Caco-2 (cell line): ENCODE data around the gene PPME1. TPM values are rescaled to one million over a fixed set of nuclear protein-coding genes. Genes with fewer than 3 reads are reported as not detected.

Experiments used
- BruUV-seq: library from RNA; stranded (reverse); fragments of 400-500 nt; replicated peaks from 2 replicates; lab custom pipeline; 2021; lab: Mats Ljungman, UMichigan
- CTCF ChIA-PET: fragments of 300-600 bp; sonication (Branson Sonifier 250); formaldehyde crosslinking; loops from one replicate; lab custom pipeline; 2022; ENCODE audit warnings: antibody characterized with exemption; lab: Charles Lee
- POLR2A ChIA-PET: fragments of 300-600 bp; sonication (Branson Sonifier 250); formaldehyde crosslinking; loops from one replicate; lab custom pipeline; 2022; ENCODE audit warnings: antibody characterized with exemption; lab: Charles Lee
- DNase-seq, 2 experiments: peaks; one replicate each; pipeline versions ENCODE4 v3.0.0 to v3.0.0-alpha.2; 2020 to 2022
- H3K27me3 ChIP-seq: replicated peaks from 2 replicates; pipeline ENCODE4 v1.6.0; 2011; ENCODE audit warnings: low read length; ENCODE audit not compliant: control insufficient read depth, insufficient read depth
- H3K36me3 ChIP-seq: 2 replicates; pipeline ENCODE4 v1.5.1; 2011; ENCODE audit warnings: low read length; ENCODE audit not compliant: control insufficient read depth, insufficient read depth
- H3K4me1 ChIP-seq: fragments of 250-450 bp; sonication (Bioruptor Pico); 2 replicates; pipeline ENCODE4 v1.5.1; 2020; ENCODE audit warnings: mild to moderate bottlenecking
- H3K4me3 ChIP-seq: 2 replicates; pipeline ENCODE4 v1.5.1; 2011; ENCODE audit warnings: low read depth, mild to moderate bottlenecking, control low read depth, low read length
- H3K9me3 ChIP-seq: fragments of 250-450 bp; sonication (Bioruptor Pico); 2 replicates; pipeline ENCODE4 v1.5.1; 2020; ENCODE audit warnings: mild to moderate bottlenecking, moderate library complexity
- H3K27ac Mint-ChIP-seq: one replicate; pipeline ENCODE4 v1.8.0; 2022; ENCODE audit warnings: mixed read lengths; ENCODE audit not compliant: unreplicated experiment
- H3K27me3 Mint-ChIP-seq: one replicate; pipeline ENCODE4 v1.8.0; 2022; ENCODE audit warnings: mixed read lengths; ENCODE audit not compliant: insufficient read depth, unreplicated experiment
- H3K36me3 Mint-ChIP-seq: one replicate; pipeline ENCODE4 v1.8.0; 2022; ENCODE audit warnings: mild to moderate bottlenecking, mixed read lengths; ENCODE audit not compliant: insufficient read depth, unreplicated experiment
- H3K4me1 Mint-ChIP-seq: one replicate; pipeline ENCODE4 v1.8.0; 2022; ENCODE audit warnings: low read depth, mixed read lengths; ENCODE audit not compliant: unreplicated experiment
- H3K4me3 Mint-ChIP-seq: one replicate; pipeline ENCODE4 v1.8.0; 2022; ENCODE audit warnings: mild to moderate bottlenecking, moderate library complexity, mixed read lengths; ENCODE audit not compliant: unreplicated experiment
- H3K9me3 Mint-ChIP-seq: one replicate; pipeline ENCODE4 v1.8.0; 2022; ENCODE audit warnings: mixed read lengths; ENCODE audit not compliant: unreplicated experiment
- intact Hi-C: fragments of 100-400 bp; cut with micrococcal nuclease; formaldehyde crosslinking; loops from one replicate; pipeline ENCODE4 v1.10.0; 2022; ENCODE audit not compliant: unreplicated experiment
- total RNA-seq: library from RNA; stranded (reverse); gene quantifications from 2 replicates; pipeline ENCODE4 v1.2.3, GENCODE V29; 2022
- TF ChIP-seq, protein P1 (sequence below), 2 experiments: fragments of 200-600 bp in 1 of 2; IDR thresholded peaks; 1 replicate in 1 of 2; 2 replicates in 1 of 2; pipeline versions ENCODE4 v1.5.1 to v1.8.0; 2011 to 2022; ENCODE audit warnings: antibody characterized with exemption in 1 of 2, control low read depth in 1 of 2, inconsistent platforms in 1 of 2, low read depth in 1 of 2, low read length in 1 of 2, mild to moderate bottlenecking in 1 of 2, moderate library complexity in 1 of 2; ENCODE audit not compliant: insufficient read depth in 1 of 2, severe bottlenecking in 1 of 2, unreplicated experiment in 1 of 2

The PPME1 gene
- total RNA-seq, 1 experiment from 2014 or later: 109 TPM

DNA sequence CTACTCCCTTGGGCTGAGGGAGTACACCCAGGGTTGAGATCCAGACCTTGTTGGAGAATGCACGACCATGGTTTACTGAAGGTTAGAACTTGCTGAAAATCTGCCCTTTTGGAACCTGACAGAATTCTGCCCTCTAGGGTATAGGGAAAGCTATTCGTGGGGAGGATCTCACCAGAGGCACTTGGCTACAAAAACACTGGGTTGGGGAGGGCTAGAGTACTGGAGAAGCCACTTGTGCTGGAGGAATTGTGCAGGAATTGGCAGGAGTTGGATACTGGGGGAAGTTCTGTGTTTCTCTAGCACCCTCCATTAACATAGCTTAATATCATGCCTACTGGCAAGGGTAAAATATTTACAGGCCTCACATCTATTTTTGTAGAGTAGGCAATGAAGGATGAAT lies 55.8 kb downstream of the PPME1 start:
- Histone ChIP-seq H3K27me3 (no peaks in the 10 kb centered on the region), H3K4me3 (no peak overlapping the region), H3K9me3 (no peaks in the 10 kb centered on the region), H3K4me1 (no peaks in the 10 kb centered on the region), H3K36me3 (peaks cover 2% of the 10 kb centered on the region; the same call in 1 of the 2 replicates)
- Mint-ChIP-seq H3K36me3 (peaks cover 8% of the 10 kb centered on the region), H3K9me3 (no peaks in the 10 kb centered on the region), H3K27me3 (no peaks in the 10 kb centered on the region), H3K4me3 (no peak overlapping the region), H3K27ac (no peak overlapping the region), H3K4me1 (peaks cover 9% of the 10 kb centered on the region)
- ChIA-PET CTCF (interaction anchor here (1.0 kb wide), 2 partner anchors 56 to 263 kb away, joined by 3 read pairs; partner anchors contain the start of genes C2CD3 and PPME1), POLR2A (no interaction called here)
- no TSS peak for BruUV-seq
- TF ChIP-seq, protein P1, sequence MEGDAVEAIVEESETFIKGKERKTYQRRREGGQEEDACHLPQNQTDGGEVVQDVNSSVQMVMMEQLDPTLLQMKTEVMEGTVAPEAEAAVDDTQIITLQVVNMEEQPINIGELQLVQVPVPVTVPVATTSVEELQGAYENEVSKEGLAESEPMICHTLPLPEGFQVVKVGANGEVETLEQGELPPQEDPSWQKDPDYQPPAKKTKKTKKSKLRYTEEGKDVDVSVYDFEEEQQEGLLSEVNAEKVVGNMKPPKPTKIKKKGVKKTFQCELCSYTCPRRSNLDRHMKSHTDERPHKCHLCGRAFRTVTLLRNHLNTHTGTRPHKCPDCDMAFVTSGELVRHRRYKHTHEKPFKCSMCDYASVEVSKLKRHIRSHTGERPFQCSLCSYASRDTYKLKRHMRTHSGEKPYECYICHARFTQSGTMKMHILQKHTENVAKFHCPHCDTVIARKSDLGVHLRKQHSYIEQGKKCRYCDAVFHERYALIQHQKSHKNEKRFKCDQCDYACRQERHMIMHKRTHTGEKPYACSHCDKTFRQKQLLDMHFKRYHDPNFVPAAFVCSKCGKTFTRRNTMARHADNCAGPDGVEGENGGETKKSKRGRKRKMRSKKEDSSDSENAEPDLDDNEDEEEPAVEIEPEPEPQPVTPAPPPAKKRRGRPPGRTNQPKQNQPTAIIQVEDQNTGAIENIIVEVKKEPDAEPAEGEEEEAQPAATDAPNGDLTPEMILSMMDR (IDR thresholded peaks at IDR 0.05; ENCODE audit: insufficient read depth in 1 of 2, low read depth in 1 of 2, low read length in 1 of 2, severe bottlenecking in 1 of 2, unreplicated experiment in 1 of 2): peak in 1 of 2 experiments; percentile 27
- intact Hi-C loops: loop anchor here (1.0 to 5.0 kb wide), 2 partner anchors 105 to 133 kb away; no protein-coding TSS in a partner anchor
- peak in 1 of 2 experiments; percentile 48 for DNase-seq

DNA sequence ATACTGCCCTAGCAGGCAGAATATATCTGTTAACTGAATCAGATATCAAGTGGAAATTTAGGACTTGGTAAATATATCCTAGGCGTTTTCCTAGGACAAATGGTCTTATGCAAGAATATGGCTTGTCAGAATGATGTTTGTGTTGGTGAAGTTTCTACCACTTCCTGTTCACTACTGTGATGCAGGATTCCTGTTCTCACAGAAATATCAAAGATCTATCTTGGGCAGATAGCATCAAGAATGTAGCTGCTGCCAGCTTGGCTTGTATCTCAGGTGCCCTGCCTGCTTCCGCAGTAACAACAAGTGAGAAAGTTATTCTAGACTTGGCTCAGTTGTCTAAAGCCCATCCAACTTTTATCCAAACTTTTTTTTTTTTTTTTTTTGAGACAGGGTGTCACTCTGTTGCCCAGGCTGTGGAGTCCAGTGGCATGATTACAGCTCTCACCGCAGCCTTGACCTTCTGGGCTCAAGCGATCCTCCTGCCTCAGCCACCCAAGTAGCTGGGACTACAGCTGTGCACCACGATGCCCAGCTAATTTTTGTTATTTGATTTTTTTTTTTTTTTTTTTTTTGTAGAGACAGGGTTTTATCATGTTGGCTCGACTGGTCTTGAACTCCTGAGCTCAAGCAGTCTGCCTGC lies 61.3 kb downstream of the PPME1 start:
- no peak for DNase-seq

DNA sequence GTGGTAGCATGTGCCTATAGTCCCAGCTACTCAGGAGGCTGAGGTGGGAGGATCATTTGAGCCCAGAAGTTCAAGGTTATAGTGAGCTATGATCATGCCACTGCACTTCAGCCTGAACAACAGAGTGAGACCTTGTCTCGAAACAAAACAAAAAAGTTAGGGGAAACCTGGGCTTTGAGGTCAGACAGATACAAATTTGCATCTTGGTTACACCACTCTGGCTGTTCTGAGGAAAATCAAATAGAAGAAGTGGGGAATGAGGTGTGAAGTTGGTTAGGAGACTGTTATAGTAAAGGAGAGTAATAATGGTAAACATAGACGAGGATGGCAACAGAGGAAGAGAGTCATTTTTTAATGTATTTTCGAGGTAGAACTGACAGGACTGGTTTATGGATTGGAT lies 62.6 kb downstream of the PPME1 start:
- no peak overlapping the region for H3K4me3 Mint-ChIP-seq
- no peak overlapping the region for H3K4me3 ChIP-seq
- H3K36me3 ChIP-seq: peaks cover 4% of the 10 kb centered on the region; the same call in 1 of the 2 replicates
- no peaks in the 10 kb centered on the region for H3K4me1 ChIP-seq
- TF ChIP-seq, protein P1 (IDR thresholded peaks at IDR 0.05; ENCODE audit: insufficient read depth in 1 of 2, low read depth in 1 of 2, low read length in 1 of 2, severe bottlenecking in 1 of 2, unreplicated experiment in 1 of 2): no peak
- CTCF ChIA-PET: no interaction called here
- no peak overlapping the region for H3K27ac Mint-ChIP-seq
- H3K9me3 Mint-ChIP-seq: no peaks in the 10 kb centered on the region
- peaks cover 13% of the 10 kb centered on the region for H3K36me3 Mint-ChIP-seq
- DNase-seq: no peak
- intact Hi-C loops: no loop called here
- no peaks in the 10 kb centered on the region for H3K27me3 Mint-ChIP-seq
- BruUV-seq: no TSS peak
- H3K4me1 Mint-ChIP-seq: no peaks in the 10 kb centered on the region
- no peaks in the 10 kb centered on the region for H3K27me3 ChIP-seq
- H3K9me3 ChIP-seq: no peaks in the 10 kb centered on the region
- POLR2A ChIA-PET: no interaction called here

More for the DNA sequence above, 61.3 kb downstream of the PPME1 start:
- Histone ChIP-seq H3K36me3 (peaks cover 3% of the 10 kb centered on the region; the same call in 1 of the 2 replicates), H3K4me3 (no peak overlapping the region), H3K9me3 (no peaks in the 10 kb centered on the region), H3K27me3 (no peaks in the 10 kb centered on the region), H3K4me1 (no peaks in the 10 kb centered on the region)
- TF ChIP-seq, protein P1 (IDR thresholded peaks at IDR 0.05; ENCODE audit: insufficient read depth in 1 of 2, low read depth in 1 of 2, low read length in 1 of 2, severe bottlenecking in 1 of 2, unreplicated experiment in 1 of 2): no peak
- intact Hi-C loops: no loop called here
- no peaks in the 10 kb centered on the region for H3K4me1 Mint-ChIP-seq
- no peaks in the 10 kb centered on the region for H3K27me3 Mint-ChIP-seq
- CTCF ChIA-PET: interaction anchor here (0.7 kb wide), 2 partner anchors 32 to 89 kb away, joined by 4 to 5 read pairs; no protein-coding TSS in a partner anchor
- H3K9me3 Mint-ChIP-seq: no peaks in the 10 kb centered on the region
- peaks cover 6% of the 10 kb centered on the region for H3K36me3 Mint-ChIP-seq
- no peak overlapping the region for H3K27ac Mint-ChIP-seq
- BruUV-seq: no TSS peak
- no peak overlapping the region for H3K4me3 Mint-ChIP-seq
- POLR2A ChIA-PET: no interaction called here
